GM19239 (cell line): ENCODE results near the gene NT5DC4.

ENCODE experiments used
- DNase-seq: peaks from one replicate; pipeline ENCODE4 v3.0.0; 2011; ENCODE audit warnings: low spot score; ENCODE audit not compliant: insufficient read length
- FAIRE-seq: peaks from 2 replicates; lab custom pipeline; 2011; peaks lifted over from hg19 to GRCh38; lab: Jason Lieb, UNC

NT5DC4 gene

GRCh38 chr2:112721819-112722522 lies 1.2 kb downstream of the NT5DC4 start:
- no peak for FAIRE-seq
- no peak for DNase-seq

GRCh38 chr2:112722816-112723546 lies 2.2 kb downstream of the NT5DC4 start:
- FAIRE-seq, result no peak
- DNase-seq, result no peak

- FAIRE-seq, result no peak
Measured at GRCh38 chr2:112723547-112723940, 2.7 kb downstream of the NT5DC4 start.

GRCh38 chr2:112723995-112724394 lies 3.2 kb downstream of the NT5DC4 start:
- FAIRE-seq, result no peak

More at GRCh38 chr2:112723547-112723940, 2.7 kb downstream of the NT5DC4 start:
- no peak for DNase-seq

GRCh38 chr2:112724591-112725525 lies 4.0 kb downstream of the NT5DC4 start:
- FAIRE-seq, result no peak
- DNase-seq, result no peak

More at GRCh38 chr2:112723995-112724394, 3.2 kb downstream of the NT5DC4 start:
- DNase-seq, result no peak

- DNase-seq, result no peak
- FAIRE-seq, result peak; percentile 8
Measured at GRCh38 chr2:112725545-112726457, 5.0 kb downstream of the NT5DC4 start.

GRCh38 chr2:112726487-112727190 lies 5.8 kb downstream of the NT5DC4 start:
- FAIRE-seq (peak; percentile 92), DNase-seq (peak; percentile 91)

- FAIRE-seq, result no peak
- no peak for DNase-seq
Measured at GRCh38 chr2:112727276-112728028, 6.6 kb downstream of the NT5DC4 start.

GRCh38 chr2:112728029-112728362 lies 7.2 kb downstream of the NT5DC4 start:
- FAIRE-seq (no peak), DNase-seq (no peak)

- FAIRE-seq, result no peak
Measured at GRCh38 chr2:112728378-112729175, 7.8 kb downstream of the NT5DC4 start.

GRCh38 chr2:112730216-112730615 lies 9.4 kb downstream of the NT5DC4 start:
- FAIRE-seq, result no peak
- no peak for DNase-seq

More at GRCh38 chr2:112728378-112729175, 7.8 kb downstream of the NT5DC4 start:
- DNase-seq, result no peak

- FAIRE-seq (no peak), DNase-seq (no peak)
Measured at GRCh38 chr2:112730791-112731190, 10.0 kb downstream of the NT5DC4 start.

GRCh38 chr2:112731479-112731878 lies 10.7 kb downstream of the NT5DC4 start:
- FAIRE-seq (no peak), DNase-seq (no peak)

- FAIRE-seq, result no peak
- no peak for DNase-seq
Measured at GRCh38 chr2:112733456-112733855, 12.6 kb downstream of the NT5DC4 start.

- no peak for FAIRE-seq
- no peak for DNase-seq
Measured at GRCh38 chr2:112733871-112734270, 13.1 kb downstream of the NT5DC4 start.

GRCh38 chr2:112737542-112738232 lies 16.9 kb downstream of the NT5DC4 start:
- FAIRE-seq (no peak), DNase-seq (no peak)

GRCh38 chr2:112740527-112740926 lies 19.7 kb downstream of the NT5DC4 start:
- no peak for FAIRE-seq
- no peak for DNase-seq
